K562 treated with DMSO at 1 percent for 4 hours (cell line): ENCODE data around the gene IL10RA. TPM values are rescaled to one million over a fixed set of nuclear protein-coding genes. Genes with fewer than 3 reads are reported as not detected.

Source experiments
- total RNA-seq: library from RNA; unstranded; fragments of 300-600 nt; gene quantifications from 2 replicates; pipeline ENCODE4 v1.2.3, GENCODE V29; 2022; ENCODE audit not compliant: insufficient read depth

IL10RA gene
- 12.6 and 15.3 TPM in 2 replicates for total RNA-seq

DNA sequence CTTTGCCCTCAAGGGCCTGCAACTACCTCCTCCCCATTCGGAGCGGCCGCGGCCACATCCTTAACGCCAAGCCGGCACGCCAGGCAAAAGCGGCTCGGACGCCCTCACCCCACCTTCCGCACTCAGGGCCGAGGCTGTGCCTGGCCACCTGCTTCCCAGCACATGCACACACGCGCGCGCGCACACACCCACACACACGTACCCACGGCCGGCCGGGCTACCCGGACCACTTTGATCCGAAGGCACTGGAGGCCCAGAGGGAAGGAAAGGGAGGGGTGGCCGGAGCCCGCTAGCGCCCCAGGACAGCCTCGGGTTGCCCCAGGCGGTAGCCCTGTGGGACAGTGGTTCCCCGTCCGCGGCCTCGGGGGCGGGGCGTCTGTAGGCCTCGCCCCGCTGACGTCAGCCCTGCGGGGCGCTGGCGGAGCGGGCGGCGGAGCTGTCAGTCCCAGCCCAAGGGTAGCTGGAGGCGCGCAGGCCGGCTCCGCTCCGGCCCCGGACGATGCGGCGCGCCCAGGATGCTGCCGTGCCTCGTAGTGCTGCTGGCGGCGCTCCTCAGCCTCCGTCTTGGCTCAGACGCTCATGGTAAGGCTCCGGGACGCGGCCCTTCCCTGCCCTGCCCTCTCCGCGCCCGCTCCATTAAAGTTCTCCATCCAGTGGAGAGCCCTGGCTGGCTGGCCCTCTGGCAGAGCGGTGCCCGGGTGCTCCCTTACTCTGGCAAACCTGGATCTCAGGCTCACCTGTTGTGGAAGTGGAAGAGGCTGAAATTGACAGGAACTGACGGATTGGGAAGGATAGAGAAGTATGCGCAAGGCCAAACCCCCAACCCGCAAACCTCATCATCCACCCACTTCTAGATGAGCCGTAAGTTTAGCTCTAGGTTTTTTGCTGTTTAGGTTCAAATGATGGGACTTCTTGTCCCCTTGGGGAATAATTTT lies at the start of gene IL10RA:
Gene IL10RA (plus strand): TSS at position 442 of the 935 bp plus-strand sequence. CDS start 74 bp downstream, at position 516.

Other genes starting within 250 kb of the IL10RA start
- gene DSCAML1, start 189.2 kb upstream of the IL10RA start, total RNA-seq, result not detected in 2 replicates
- gene FXYD2, start 161.7 kb upstream of the IL10RA start, total RNA-seq, result not detected in 2 replicates
- not detected in 2 replicates for gene FXYD6, start 109.7 kb upstream of the IL10RA start, total RNA-seq
- gene TMPRSS13, start 57.0 kb upstream of the IL10RA start, total RNA-seq, result 1.8 TPM in 1 of 2 replicates, not detected in the other
- gene TMPRSS4, start 90.7 kb downstream of the IL10RA start, total RNA-seq, result 7.5 and 17.5 TPM in 2 replicates
- gene SMIM35, start 100.6 kb downstream of the IL10RA start, total RNA-seq, result 0.22 TPM in 1 of 2 replicates, not detected in the other
- gene SCN4B, start 166.4 kb downstream of the IL10RA start, total RNA-seq, result not detected in 2 replicates
- gene SCN2B, start 190.2 kb downstream of the IL10RA start, total RNA-seq, result not detected in 2 replicates
- gene JAML, start 238.6 kb downstream of the IL10RA start, total RNA-seq, result 0.61 TPM in 1 of 2 replicates, not detected in the other